Stromal cell of bone marrow (primary cell): Measurements from ENCODE around the gene SDE2.
"Not testable (repeated sequence)": the region's sequence is repeated elsewhere in the genome, so short reads cannot be mapped to it uniquely, and the experiment has no call there.

Experiments
- DNase-seq: peaks from one replicate; pipeline ENCODE4 v3.0.0-alpha.2; 2012; ENCODE audit warnings: low read depth

SDE2 gene

DNA sequence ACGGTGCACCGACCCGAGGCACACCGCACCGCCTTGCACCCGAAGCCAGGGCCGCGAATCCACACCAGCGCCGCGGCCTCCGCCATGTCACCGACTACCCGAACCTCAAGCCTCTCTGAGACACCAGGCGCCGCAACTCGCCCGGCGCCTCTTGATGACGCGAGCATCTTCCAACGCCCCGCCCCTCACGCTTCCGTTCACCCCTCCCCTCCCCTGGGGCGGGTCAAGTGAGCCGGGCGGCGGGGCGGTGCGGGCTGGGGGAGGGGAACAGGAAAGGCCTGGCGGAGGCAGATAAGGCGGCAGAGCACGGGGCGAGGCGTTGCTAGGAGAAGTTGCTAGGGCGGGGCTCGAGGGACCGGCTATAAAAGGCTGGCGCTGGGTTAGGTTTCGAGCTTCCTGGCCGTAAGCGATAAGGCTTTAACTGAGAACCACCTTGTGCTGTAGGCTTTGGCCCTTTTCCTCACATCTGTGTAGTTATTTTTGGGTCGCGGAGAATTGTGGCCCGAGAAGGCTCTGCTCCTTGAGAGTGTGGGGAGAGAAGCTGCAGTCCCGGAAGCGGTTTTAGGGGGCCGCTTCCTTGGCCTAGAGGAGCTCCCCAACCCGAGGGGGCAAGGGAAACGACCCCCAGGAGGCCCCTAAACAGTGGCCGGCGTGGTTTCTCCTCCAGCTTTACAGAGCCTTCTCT, at the start of gene SDE2:
SDE2 (minus strand) TSS at position 117 of the 685 bp plus-strand sequence; CDS start at position 86, 31 bp downstream.
- peak; percentile 96 for DNase-seq

DNA sequence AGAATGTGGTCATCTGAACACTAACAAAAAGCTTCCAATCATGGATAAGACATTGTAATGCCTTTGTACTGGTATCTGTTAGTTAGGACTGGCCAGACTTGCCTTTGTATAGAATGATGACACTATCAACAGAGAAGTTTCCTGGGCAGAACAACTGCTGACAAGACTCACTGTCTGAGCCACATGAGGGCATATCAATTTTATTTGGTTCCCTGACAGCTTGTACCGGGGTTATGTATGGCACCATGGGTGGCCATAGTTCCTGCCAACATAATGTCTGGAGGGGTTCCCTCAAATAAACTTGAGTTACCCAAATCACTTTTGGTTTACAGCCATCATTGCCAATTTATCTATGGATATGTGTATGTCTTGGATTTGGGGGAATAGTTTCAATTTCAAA, 49.7 kb upstream of the SDE2 start:
- DNase-seq, result no peak

DNA sequence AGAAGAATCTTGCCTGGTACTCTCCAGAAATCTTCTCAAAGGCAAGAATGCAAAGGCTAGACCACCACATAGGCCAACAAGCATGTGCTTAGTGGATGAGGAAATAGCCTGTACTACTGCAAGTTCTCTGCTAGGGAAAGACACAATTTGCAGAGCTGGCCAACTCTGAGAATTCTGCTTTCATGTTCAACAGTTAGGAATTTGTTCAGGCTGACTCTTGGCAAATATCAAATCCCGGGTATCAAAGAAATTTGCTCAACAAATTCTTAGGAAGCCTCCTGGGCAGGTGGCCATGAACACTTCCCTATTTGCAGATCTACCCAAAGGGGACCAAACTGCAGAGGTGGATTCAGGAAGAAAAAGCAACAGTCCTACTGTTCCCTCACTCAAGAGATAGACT, 48.4 kb upstream of the SDE2 start:
- peak; percentile 25 for DNase-seq

DNA sequence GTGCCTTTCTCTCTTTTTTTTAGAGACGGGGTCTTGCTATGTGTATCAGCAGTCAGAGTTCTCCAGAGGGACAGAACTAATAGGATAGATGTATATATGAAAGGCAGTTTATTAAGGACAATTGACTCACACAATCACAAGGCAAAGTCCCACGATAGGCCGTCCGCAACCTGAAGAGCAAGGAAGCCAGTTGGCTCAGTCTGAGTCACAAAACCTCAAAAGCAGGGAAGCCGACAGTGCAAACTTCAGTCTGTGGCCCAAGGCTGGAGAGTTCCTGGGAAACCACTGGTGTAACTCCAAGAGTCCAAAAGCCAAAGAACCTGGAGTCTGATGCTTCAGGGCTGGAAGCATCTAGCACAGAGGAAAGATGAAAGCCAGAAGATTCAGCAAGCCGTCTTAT, 47.1 kb upstream of the SDE2 start:
- peak; percentile 80 for DNase-seq

DNA sequence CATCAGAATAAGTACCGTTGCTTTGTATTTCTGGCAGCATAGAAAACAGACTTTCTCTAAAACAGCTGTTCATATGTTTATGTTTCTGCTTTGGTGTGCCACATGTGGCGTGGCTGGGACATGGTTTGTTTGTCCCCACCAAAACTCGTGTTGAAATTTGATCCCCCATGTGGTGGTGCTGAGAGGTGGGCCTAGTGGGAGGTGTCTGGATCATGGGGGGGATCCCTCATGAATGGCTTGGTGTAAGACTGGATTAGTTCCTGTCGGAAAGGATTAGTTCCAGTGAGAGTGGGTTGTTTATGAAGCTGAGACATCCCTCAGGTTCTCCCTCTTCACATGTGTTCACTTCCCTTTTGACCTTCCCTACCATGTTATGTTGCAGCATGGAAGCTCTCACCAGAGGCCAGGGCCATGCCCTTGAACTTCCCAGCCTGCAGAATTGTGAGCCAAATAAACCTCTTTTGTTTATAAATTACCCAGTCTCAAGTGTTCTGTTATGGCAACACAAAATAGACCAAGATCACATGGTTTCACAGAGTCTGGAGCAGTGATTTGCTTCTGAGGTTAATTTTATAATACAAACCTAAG, 45.5 kb upstream of the SDE2 start:
- no peak for DNase-seq

DNA sequence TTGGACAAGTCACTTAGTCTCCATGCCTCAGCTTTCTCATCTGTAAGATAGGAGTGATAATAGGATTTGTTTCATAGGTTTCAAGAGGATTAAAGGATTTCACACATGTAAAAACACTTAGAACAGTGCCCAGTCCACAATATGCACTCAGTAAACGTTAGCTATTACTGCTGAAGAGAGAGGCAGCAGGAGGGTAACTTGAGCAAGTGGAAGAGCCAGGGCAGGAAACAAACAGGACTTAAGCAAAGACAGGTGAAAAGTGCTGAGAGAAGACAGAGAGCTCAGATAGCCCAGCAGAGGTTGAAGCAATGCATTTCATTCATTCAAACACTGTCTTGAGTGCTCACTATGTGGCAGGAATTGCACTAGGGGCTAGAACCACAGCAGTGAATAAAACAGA, 42.3 kb upstream of the SDE2 start:
- no peak for DNase-seq

DNA sequence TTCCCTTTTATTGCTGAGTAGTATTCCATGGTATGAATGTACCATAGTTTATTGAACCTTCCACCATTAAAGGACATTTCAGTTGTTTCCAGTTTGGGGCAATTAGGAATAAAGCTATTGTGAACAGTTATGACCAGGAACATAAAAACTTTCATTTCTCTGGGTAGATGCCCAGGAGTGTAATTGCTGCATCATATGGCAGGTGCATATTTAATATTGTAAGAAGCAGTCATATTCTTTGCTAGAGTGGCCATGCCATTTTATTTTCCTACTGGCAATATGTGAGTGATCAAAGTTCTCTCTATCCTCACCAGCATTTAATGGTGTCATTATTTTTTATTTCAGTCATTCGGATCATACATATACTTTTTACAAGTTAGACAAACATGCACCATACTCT, 39.5 kb upstream of the SDE2 start:
- no peak for DNase-seq

DNA sequence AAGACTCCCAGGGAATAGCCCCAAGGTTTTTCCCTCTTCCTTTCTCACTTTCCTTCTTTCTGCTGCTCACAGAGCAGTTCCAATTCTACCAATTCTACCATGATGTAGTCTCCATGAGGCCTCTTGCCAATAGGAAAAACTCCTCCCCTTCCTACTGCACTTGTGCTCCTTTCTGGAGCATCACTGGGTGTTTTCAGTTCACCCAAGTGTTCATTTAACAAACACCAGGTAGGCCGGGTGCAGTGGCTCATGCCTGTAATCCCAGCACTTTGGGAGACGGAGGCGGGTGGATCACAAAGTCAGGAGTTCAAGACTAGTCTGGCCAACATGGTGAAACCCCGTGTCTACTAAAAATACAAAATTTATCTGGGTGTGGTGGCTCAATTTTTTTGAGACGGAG, 36.8 kb upstream of the SDE2 start:
- DNase-seq, result no peak

DNA sequence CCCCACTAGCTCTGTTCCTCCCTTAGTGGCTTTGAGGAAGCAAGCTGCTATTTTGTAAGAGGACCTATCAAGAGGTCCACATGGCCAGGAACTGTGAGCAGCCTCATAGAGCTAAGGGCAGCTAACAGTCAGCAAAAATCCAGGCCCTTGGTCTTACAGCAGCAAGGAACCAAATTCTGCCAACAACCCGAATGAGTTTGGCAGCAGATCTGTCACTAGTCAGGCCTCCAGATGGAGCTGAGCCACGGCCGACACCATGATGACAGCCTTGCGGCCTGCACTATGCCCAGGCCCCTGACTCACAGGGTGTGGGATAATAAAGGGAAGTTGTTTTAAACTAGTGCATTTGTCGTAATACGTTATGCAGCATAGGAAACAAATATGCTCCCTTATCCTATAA, 35.3 kb upstream of the SDE2 start:
- DNase-seq, result peak; percentile 99

DNA sequence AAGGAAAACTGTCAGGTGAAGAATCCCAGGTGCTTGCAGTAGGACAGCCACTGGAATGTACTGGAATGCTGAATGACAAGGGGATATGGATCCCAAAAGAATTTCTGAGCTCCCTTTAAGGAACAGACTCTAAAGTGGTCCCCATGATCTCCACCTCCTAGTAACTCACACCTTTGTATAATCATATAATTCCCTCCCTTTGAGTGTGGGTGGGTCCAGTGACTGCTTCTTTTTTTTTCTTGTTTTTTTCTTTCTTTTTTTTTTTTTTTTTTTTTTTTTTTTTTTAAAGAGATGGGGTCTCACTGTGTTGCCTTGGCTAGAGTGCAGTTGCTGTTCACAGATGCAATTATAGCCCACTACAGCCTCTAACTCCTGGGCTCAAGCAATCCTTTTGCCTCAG, 34.8 kb upstream of the SDE2 start:
- no peak for DNase-seq

DNA sequence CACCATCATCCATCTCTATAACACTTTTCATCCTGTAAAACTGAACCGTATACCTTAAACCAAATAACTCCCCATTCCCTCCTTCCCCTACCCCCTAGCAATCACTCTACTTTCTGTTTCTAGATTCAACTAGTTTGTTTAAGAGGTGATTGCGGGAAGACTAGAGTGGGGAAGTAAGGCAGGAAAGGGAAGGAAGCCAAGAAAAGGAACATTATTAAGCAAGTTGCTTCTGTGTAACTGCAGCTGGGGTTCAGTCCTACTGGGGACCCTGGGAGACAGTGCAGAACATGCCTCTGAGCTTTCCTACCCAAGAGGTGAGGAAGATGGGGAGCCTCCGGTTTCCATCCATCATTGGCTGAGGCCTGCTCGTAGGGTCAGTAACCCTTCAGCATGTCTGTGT, 34.4 kb upstream of the SDE2 start:
- DNase-seq, result no peak

DNA sequence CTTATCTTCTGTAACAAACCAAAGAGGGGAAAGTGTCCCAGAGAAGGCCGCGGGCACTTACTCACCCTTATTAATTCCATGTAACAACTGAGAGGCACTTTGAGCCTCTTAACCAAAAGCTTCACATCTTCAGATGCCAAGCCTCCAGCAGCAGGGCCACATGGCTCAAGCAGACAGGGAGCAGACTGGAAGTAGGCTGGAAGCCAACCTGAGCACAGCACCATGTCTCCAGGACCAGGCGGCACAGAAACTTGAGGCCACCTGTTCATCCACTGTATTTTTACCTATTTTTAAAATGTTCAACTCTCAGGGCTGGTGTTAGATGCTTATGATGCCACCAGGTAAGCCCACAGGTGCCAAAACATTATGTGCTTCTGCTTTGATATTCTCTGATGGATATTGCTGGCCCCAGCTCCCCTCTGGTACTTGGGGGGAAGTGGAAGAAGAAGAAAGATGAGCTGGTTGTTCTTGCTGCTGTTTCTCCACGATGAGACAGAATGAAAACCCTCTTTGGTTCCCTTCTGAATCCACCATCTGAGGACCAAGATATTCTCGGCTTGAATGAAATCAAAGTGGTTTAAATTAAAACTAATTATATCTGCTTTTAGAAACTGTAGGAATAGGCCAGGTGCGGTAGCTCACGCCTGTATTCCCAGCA, 30.6 kb upstream of the SDE2 start:
- no peak for DNase-seq

DNA sequence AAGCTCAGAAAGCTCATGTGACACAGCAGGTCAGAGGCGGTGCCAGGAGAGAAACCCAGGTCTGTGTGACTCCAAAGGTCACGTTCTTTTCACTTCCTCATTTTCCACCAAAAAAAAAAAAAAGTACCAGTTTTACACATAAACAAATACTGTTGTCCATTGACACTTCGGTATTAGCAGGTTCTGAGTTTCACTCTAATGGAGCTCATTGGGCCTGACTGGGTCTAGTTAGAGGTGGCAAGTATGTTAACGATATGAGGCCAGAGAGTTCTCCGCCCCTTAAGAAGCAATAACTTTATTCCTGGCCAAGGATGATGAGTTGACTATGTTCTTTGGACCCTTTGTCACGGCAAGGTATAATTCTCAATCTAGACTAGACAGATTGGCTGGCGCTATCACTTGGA, 30.0 kb upstream of the SDE2 start:
- DNase-seq, result no peak

DNA sequence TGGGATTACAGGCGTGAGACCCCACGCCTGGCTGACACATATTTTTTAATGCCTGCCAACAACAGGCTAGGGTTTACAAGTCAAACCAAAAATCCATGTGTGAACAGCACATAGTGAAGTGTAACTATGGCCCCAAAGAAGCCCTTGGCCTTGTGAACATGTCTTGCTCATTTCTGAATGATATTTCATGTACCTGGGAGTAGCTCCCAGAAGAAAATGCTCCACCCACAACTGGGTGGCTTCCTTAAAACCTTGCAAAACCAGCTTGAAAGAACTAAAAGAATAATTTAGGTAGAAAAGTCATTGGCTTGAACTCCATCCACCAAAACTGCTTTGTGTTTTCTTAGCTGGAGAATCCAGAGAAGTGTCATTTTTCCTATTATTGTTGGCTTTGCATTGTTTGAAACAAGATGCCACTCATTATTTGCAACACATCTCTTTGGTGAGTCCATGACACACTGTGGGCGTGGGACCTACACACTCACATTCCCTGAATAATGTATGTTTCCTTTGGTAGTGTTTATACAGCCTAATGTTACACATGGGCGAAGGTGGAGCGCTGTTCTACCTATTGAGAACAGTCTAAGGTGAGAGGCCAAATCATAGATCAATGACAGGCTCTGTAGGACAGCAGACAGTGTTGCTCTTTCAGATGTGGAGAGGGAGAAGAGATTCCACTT, 28.5 kb upstream of the SDE2 start:
- no peak for DNase-seq

DNA sequence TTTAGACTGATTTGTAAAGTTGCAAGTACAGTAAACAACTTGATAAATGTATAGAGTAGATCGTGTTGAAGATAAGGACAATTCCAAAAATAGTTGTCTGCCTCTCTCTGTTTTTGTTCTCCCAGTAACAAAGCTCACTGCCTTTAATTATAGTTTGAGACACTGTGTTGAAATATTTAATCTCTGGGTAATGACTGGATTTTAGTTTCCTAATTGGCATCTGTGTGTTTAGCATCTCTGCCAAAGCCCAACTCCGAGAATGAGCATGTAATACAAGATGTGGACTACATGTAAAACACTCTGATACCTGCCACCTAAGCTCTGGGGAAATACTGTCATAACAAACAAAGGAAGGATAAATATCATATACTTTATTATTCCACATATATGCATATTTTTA, 27.7 kb upstream of the SDE2 start:
- DNase-seq, result no peak

DNA sequence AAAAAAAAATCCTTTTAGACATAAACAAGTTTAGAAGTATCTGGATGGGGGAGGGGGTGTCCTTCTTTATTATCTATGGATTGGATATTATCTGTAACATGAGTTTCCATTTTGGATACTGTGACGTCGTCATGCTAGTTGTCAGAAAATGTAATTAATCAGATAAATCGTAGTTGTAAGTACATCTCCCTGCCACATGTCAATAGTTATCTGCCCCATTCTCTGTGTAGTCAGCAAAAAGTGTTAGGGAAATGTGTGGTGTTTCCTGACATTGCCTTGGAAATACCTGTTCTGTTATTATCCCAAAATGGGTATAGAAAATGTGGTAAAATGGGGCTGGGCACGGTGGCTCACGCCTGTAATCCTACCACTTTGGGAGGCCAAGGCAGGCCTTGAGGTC, 24.6 kb upstream of the SDE2 start:
- no peak for DNase-seq

DNA sequence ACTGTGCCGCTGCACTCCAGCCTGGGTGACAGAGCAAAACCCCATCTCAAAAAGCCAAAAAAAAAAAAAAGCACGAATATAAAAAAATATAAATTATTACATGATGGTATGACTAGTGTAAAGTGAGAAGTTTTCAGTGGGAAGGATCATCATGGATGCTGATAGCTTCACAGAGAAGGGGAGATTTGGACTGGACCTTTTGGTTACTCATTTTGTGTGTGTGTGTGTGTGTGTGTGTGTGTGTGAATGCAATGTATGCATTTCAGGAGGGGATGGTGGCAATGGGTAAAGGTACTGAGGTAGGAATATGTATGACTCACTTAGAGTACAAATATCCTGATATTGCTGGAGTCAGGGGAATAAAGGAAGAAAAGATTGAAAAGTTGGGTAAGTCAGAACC, 22.7 kb upstream of the SDE2 start:
- DNase-seq, result no peak

DNA sequence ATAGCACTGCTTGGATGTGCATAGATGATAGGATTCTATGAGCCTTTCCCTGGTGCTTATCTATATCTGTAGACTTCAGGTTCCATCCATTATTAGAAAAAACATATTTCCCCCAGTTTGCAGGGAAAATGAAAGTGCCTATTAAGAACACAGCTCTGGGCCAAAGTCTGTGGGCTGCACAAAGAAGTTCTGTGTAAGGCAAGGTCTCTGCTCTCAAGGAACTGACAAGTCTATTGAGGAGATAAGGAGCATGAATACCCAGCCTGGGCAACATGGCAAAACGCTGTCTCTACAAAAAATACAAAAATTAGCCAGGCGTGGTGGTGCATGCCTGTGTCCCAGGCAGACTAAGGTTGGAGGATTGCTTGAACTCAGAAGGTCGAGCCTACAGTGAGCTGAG, 22.3 kb upstream of the SDE2 start:
- no peak for DNase-seq

DNA sequence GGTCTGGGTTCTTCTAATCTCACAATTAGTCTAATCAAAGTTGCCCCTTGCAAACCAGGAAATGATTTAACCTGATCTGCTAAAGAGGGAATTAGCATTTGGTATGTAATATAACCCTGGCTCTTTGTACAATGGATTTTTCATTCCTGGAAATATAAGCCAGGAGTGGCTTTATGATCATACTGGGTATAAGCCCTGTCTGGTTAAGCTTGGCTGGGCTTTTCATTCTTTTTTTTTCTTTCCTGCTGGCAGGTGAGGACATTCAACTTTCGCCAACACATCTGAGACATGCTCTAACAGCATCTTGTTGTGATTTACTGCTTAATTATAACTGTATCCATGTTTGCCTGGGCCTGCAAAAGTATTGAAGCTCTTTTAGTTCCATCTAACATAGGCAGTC, 20.4 kb upstream of the SDE2 start:
- DNase-seq, result no peak

DNA sequence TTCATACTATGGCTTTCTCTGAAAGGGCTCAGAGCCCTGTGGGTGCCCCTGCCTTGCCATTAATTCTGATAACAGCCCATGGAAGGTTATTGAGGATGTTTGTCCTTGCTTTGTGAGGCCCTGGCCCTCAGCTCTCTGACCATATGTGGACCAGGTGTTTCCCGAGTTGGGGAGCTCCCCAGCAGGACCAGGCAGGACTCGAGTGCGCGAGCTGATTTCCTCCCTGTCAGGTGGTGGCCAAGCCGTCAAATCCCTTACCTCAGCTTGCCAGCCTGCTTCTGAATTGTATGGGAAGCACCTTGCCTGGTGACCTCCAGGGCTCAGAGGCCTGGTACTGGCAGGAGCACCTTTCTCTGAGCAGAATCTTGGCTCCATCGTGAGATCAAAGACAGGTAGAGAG, 17.9 kb upstream of the SDE2 start:
- DNase-seq, result no peak

DNA sequence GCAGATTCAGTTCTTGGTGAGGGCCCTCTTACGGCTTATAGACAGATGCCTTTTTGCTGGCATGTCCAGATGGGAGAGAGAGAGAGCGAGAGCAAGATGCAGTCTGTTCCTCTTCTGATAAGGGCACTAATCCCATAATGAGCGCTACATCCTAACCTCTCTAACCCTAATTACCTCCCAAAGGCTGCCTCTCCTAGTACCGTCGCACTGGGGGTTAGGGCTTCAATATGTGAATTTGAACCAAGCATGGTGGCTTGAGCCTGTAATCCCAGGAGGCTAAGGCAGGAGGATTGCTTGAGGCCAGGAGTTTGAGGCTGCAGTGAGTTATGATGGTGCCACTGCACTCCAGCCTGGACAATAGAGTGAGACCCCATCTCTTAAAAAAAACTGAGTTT, 10.5 kb upstream of the SDE2 start:
- no peak for DNase-seq

DNA sequence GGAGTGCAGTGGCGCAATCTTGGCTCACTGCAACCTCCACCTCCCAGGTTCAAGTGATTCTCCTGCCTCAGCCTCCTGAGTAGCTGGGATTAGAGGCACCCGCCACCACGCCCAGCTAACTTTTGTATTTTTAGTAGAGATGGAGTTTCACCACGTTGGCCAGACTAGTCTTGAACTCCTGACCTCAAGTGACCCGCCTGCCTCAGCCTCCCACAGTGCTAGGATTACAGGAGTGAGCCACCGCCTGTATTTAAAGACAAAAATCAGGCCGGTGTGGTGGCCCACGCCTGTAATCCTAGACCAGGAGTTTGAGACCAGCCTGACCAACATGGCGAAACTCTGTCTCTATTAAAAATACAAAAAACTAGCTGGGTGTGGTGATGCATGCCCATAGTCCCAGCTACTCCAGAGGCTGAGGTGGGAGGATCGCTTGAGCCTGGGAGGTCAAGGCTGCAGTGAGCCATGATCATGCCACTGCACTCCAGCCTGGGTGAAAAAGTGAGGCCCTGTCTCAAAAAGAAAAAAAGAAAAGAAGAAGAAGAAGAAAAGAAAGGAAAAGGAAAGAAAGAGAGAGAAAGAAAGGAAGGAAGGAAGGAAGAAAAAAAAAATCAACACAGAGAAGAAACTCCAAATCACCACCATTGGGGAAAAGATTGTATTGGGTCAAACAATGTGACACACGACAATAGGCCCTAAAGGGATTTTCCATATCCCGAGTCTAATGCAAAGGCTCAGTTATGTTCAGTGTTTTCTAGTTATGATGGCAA, 8.2 kb upstream of the SDE2 start:
- not testable (repeated sequence) for DNase-seq
